HG02938 (cell line): ENCODE data around the gene CENPL.
A peak's percentile ranks its signal among the peaks of the same experiment; 100 is the strongest.
"Not testable (repeated sequence)": the region's sequence is repeated elsewhere in the genome, so short reads cannot be mapped to it uniquely, and the experiment has no call there.

Experiments
- ATAC-seq: cut with Tn5 transposase; IDR thresholded peaks from one replicate; pipeline ENCODE4 v1.9.1; 2021; ENCODE audit warnings: mild to moderate bottlenecking, moderate library complexity; ENCODE audit not compliant: unreplicated experiment

Gene CENPL

DNA sequence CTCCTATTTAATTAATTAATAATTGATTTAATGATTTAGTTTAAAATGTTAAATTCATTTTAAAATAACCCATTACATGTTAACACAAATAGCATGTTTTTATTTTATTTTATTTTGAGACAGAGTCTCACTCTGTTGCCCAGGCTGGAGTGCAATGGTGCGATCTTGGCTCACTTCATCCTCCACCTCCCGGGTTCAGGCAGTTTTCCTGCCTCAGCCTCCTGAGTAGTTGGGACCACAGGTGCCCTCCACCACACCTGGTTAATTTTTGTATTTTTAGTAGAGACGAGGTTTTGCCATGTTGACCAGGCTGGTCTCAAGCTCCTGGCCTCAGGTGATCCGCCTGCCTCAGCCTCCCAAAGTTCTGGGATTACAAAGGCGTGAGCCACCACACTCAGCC, 34.9 kb upstream of the CENPL start:
- not testable (repeated sequence) for ATAC-seq

DNA sequence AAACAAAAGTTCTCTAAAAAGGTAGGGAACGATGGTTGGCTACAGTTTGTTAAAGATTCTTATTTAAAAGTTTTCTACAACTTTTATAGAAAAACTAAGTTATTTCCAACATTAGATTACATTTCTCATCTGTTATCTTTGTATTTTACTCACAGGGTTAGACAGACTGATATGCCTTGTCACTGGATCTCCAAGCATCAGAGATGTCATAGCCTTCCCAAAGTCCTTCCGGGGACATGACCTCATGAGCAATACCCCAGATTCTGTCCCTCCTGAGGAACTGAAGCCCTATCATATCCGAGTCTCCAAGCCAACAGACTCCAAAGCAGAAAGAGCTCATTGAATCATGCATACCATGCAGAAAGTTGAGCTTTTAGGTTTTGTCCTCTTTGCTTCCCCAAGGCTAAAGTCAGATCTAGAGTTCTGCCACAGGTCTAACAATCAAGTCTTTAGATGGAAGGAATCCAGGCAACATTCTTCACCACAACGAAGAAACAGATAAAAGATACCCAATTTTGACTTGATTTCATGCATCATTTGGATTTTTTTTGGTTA, 32.8 kb upstream of the CENPL start:
- no peak for ATAC-seq

DNA sequence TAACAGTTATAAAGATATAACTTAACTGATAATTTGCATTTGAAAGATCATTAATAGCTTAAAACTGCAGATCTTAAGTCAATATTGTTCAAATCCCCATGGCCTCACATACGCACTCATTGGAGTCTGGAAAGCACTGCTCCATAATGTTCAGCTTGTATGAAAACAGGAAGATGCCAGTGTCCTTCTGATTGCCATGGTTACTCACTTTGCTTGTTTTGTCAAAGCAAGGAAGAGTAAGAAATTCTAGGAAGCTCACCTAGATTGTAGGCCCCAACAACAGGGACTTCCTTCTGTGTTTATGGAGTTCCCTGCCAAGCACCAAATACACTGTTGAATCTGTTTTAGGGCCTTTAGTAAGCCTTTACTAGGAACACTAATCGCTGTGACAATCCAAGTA, 32.2 kb upstream of the CENPL start:
- no peak for ATAC-seq

DNA sequence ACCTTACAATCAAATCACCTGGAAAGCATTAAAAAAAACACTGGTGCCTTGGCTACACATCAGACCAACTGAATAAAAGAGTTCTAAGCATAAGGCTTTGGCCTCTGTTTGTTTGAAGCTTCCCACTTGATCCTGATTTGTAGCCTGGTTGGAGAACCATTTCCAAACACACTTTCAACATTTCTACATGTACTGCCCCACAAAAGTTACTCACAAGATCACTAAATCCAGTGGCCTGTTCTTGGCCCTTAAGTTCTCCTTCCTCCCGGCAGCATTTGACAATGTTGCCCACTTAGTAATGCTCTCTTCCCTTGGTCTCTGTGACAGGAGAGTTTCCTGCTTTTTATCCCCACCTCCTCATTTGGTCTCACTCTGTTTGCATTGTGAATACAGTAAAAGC, 31.3 kb upstream of the CENPL start:
- no peak for ATAC-seq

DNA sequence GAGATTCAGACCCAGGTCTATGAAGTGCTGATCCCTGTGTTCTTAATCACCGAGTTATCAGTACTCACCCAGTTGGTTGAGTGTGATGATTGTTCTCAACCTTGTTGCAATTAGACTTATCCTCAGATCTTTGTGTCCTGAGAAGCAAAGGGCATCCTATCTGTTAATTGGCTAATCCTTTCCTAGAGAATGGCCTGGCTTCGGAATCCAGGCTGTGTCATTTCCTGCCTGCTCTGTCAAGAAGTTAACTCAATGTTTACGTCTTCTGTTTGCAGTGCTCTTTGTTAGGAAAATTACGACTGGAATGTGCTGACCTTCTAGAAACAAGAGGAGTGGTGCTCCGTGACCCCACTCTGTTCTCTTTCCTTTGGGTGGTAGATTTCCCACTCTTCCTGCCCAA, 28.4 kb upstream of the CENPL start:
- no peak for ATAC-seq

DNA sequence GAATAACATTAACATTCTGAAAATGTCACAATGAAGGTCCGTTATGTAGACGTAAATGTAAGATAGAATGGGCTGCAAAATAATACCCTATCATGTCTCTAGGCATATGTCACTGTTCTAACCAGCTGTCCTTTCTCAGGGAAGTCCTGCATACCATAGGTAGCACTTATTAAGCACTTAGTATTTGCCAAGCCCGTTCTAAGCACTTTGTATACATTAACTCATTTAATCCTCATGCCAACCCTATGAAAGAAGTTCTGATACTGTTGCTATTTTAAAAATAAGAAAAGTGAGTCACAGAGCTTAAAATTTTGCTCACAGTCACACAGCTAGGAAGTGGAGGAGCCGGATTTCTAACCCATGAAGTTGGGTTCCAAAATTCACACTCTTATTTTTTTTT, 27.4 kb upstream of the CENPL start:
- ATAC-seq: no peak

DNA sequence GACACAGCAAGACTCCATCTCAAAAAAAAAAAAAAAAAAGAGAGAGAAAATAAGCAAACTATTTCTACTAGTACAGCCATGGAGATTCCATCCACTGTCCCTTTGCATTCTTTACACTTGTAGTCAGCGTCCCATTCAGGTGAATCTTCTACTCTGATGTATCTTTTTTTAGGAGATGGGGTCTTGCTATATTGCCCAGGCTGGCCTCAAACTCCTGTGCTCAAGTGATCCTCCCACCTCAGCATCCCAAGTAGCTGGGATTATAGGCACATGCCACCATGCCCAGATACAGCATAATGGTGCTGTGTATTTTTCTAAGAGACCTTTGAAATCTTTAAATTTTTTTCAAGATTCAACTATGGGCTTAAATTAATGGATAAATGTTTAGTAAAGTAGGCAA, 8.1 kb upstream of the CENPL start:
- ATAC-seq: no peak

DNA sequence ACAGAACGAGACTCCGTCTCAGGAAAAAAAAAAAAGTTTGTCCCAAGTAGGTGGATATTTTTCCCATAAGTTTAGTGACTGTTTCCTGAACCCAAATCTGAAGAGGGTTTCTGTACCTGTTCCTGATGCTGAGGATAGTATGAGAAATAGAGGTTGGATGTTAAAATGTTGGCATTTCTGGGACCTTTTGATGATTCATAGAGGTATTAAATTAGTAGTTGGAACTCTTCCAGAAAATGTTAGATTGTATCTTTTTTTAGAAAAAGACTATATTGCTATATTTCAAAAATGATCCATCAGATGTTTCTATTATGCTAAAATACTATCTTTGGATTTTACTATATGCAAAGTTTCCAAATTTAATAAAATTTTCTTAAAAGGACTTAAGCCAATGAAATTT, 2.9 kb upstream of the CENPL start:
- ATAC-seq: no peak

DNA sequence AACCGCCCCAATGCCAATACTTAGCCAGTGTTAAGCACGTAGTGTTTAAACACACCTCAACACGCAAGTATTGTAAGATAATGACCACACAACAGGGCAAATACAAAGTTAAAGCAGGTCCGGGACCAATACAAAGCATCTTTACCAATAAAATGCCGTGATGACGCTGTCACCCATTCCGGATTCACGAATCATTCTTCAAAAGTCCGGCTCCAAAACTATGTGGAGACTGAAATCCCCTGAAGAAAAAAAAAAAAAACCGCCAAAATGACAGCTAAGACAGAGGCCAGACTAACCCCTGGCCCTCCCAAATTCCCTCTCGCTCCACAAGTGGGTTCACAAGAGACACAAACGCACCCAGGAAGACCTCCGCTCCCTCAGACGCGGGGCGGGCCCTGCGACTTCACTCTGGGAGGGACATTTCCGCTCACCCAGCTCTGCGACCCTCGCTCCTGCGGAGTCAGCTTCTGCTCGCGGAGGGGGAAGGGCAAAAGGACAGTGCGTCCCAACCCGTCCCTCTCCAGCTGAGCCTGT, 835 bp downstream of the CENPL start:
- ATAC-seq: peak; percentile 30

DNA sequence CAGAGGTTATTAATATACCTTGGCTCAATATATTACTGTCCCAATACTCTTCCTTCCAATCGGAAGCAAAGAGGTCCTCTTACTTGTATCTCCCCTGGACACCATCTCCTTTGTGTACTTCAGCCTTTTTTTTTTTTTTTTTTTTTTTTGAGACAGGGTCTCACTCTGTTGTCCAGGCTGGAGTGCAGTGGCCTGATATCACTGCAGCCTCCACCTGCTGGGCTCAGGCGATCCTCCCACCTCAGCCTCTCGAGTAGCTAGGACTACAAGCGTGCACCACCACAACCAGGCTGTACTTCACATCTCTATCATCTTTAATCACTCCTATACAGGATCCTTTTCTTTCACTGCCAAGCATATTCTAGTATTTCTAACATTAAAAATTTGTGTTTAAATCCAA, 3.0 kb downstream of the CENPL start:
- ATAC-seq: no peak

DNA sequence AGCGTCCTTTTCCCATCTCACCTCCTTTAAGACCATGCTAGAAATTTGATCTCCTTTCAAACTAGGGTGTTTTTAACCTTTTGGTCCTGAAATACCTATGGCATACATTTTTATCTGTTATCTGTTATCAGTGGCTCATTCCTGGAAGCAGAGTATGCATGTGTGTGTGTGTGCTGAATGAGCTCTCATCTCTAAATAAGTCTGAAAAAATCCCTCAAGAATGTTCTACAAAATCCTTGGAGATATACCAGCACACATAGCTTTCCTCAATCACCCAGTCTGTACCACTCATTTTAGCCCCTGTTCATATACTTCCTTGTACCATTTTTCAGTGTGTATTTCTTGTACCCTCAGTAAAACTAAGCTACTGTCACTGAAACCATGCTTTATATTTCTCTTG, 6.2 kb downstream of the CENPL start:
- no peak for ATAC-seq

DNA sequence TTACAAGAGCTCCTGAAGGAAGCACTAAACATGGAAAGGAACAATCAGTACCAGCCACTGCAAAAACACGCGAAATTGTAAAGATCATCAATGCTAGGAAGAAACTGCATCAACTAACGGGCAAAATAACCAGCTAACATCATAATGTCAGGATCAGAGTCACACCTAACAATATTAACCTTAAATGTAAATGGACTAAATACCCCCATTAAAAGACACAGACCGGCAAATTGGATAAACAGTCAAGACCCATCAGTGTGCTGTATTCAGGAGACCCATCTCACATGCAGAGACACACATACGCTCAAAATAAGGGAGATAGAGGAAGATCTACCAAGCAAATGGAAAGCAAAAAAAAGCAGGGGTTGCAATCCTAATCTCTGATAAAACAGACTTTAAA, 11.0 kb downstream of the CENPL start:
- not testable (repeated sequence) for ATAC-seq

DNA sequence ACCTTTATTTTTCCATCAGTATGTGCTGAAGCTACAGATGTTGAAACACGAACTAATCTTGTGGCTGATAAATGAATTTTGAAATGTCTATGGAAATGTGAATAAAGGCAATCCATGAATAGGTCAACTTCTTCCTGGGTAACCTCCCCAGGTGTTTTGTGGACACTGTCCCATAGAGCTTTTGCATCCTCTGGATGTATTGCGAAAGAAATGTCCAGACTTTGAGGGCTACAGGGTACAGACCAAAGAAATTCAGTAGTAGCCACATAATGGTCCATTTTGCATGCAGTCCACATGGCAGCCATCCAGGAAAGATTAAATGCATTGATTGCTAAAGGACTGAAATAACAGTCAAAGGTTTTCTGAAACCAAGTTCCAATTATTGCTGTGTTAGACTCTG, 21.7 kb downstream of the CENPL start:
- no peak for ATAC-seq

DNA sequence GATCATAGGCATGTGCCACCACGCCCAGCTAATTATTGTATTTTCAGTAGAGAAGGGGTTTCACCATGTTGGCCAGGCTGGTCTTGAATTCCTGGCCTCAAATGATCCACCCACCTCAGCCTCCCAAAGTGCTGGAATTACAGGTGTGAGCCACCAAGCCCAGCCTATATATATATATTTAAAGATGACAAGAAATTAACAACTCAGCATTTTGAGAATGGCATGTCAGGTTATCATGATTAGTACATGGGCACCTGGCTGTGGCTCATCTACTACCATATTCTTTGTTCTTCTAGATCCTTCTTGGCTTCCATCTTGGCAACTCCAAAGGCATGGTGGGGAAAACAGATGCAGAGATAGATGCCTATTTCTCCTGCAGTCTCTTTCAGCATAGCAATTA, 24.7 kb downstream of the CENPL start:
- not testable (repeated sequence) for ATAC-seq

DNA sequence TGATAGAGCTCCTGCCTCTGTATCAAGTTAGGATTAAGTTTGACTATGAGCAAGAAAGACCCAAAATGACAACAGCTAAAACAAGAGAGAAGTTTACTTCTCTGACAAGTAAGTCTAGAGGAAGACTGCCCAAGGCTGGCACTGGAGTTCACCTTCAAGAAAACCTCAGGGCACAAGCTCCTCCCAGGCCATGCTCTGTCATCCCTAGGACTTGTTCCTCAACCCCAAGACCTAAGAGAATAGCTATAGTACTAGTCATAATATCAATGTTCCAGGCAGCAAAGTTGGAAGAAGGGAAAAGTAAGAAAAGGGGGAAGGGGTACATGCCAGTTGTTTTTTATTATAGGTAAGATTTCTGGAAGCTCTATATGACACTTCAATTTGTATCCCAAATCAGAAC, 26.6 kb downstream of the CENPL start:
- no peak for ATAC-seq

DNA sequence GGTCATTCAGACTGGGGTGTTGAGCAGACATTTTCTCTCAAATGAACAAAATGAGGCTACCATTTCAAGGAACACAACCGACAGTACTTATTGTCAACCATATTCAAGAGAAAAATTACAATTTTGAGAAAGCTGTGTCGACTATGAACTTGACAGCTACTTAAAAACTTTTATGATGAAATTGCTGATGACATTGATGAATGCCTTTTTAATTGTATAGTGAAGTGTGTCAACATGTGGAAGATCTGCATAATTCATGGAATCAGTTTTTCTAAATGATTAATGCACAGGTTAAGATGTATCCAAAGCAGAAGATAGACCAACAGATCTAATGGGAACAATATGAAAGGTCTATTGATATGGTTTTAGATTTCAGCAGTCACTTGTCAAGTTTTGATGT, 34.8 kb downstream of the CENPL start:
- ATAC-seq: no peak

DNA sequence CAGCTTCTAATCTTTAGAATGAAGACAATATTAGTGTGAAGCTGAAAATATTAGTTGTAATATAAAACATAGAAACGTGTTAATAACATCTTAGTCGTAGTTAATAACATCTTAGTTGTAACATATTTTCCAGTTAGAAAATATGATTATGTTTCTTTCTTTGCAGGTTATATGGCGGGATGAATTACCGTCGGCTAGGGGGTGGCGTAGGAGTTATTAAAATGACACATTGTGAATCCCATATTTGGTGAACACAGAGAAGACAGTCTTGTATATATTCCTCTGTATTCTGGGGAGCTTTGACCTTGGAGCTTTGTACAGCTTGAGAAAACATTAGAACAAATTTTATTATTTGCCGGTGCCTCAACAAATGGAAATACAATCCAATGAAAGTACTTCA, 39.7 kb downstream of the CENPL start:
- ATAC-seq: no peak

DNA sequence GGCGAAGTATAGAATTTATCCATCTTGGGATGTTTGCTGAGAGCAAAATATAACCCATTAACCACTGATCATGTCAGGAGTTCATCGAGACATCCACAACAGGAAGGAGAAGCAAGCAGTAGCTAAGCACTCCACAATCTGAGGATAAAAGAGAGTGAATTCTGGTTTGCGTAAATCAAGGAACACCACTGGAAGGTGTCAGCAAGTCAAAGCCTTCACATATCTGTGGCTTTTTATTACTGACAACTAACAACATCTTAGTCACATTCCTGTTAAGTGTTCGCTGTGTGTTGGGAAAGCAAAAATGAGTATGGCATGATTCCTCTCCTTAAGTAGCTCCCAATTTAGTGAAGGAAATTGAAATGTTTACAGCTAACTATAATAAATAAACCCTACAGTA, 44.7 kb downstream of the CENPL start:
- no peak for ATAC-seq

DNA sequence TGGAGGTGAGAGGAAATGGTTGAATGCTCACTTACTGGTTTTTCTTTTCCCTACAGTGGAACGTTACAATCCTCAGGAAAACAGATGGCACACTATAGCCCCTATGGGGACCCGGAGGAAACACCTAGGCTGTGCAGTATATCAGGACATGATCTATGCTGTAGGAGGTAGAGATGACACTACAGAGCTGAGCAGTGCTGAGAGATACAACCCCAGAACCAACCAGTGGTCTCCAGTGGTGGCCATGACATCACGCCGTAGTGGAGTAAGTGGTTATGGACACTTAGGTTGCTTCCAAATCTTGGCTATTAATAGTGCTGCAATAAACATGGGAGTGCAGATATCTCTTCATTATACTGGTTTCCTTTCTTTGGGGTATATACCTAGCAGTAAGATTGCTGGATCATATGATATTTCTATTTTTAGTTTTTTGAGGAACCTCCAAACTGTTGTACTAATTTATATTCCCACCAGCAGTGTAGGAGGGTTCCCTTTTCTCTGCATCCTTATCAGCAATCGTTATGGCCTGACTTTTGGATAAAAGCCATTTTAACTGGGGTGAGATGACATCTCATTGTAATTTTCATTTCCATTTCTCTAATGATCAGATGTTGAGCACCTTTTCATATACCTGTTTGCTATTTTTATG, 49.0 kb downstream of the CENPL start:
- ATAC-seq: no peak

DNA sequence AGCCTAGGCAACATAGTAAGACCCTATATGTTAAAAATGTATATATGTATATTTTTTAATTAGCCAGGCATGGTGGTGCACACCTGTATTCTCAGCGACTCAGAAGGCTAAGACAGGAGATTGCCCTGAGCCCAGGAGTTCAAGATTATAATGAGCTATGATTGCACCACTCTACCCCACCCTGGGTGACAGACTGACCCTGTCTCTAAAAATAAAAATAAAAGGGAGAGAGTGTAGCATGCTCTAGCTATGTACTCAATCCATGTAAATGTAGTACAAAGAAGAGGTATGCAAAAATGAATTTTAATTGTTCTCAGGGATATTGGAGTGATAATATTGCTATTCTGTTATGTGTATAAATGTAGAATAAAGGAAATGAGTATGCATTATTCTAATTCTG, 53.1 kb downstream of the CENPL start:
- ATAC-seq: no peak

DNA sequence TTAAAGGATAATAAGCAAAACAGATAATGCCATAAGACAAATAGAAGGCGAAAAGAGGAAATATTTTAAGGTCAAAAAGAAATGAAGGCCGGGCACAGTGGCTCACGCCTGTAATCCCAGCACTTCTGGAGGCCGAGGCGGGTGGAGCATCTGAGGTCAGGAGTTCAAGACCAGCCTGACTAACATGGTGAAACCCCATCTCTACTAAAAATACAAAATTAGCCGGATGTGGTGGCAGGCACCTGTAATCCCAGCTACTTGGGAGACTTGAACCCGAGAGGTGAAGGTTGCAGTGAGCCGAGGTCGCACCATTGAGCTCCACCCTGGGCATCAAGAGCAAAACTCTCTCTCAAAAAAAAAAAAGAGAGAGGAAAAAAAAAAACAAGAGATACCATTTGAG, 54.4 kb downstream of the CENPL start:
- ATAC-seq: not testable (repeated sequence)

DNA sequence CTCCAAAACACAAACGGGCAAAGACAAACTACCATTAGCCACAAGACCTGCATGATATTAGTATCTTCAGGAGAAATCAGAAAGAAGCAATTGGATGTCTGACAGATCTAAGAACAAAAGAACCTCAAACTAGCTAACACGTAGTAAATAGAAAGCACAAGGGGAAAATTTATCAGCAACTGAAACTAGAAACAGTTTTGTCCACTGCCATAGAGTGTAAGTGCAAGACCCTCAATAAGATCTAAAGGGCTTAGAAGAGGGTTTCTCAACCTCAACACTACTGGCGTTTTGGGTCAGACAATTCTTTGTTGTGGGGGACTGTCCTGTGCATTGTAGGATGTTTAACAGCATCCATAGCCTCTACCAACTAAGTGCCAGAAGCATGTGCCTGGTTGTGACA, 55.9 kb downstream of the CENPL start:
- ATAC-seq: no peak

DNA sequence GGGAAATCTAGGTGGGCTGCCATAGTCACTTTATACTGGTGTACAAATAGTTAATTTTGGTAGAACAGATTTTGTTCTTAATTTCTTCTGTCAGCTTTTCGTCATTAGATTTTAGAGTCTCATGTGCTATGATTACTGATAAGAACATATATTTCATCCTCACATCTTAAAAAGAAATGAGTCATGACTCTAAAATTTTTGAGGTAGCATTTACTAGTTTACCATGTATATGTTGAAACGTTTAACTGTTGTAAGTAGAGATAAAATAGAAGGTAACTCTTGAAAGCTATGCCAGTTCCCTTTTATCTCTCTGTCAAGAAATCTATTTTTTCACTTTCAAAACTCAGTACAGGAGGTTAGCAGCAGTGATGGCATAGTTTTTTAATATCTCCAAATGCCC, 56.5 kb downstream of the CENPL start:
- ATAC-seq: no peak
